ENCODE data around the gene PPP1R9B.

The PPP1R9B gene

DNA sequence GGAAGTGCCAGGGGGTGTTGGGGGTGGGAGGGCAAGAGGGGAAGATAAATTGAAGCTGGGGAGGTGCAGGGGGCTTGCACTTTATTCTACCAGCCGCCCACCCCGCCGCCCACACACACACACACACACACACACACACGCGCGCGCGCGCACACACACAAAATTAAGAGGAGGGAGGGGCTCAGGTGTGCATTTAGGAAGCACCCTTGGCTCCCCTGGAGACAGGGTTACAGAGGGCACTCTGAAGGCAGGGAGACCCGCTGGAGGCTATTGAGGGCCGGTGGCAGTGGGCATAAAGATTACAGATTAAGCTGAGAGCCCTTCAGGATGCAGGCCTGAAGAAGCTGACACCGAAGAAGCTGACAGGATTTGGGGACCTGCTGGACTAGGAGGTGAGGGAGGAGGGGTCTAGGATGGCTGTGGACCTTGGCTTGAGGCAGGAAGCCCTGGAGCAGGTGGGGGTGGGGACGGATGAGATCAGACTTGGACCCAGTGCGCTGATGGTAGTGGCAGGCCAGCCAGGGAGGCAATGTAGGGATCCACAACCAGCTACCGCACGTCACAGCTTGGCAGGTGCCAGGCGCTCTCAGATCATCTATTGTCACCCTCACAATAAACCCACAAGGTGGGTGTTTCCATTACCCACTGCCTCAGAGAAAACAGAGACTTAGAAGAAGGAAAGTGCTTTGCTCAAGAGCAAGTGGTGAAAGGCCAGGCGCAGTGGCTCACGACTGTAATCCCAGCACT is 19.7 kb downstream of the PPP1R9B start:
- DNase-seq (ENCODE audit: insufficient read length, low spot score): no peak
- FAIRE-seq: no peak

DNA sequence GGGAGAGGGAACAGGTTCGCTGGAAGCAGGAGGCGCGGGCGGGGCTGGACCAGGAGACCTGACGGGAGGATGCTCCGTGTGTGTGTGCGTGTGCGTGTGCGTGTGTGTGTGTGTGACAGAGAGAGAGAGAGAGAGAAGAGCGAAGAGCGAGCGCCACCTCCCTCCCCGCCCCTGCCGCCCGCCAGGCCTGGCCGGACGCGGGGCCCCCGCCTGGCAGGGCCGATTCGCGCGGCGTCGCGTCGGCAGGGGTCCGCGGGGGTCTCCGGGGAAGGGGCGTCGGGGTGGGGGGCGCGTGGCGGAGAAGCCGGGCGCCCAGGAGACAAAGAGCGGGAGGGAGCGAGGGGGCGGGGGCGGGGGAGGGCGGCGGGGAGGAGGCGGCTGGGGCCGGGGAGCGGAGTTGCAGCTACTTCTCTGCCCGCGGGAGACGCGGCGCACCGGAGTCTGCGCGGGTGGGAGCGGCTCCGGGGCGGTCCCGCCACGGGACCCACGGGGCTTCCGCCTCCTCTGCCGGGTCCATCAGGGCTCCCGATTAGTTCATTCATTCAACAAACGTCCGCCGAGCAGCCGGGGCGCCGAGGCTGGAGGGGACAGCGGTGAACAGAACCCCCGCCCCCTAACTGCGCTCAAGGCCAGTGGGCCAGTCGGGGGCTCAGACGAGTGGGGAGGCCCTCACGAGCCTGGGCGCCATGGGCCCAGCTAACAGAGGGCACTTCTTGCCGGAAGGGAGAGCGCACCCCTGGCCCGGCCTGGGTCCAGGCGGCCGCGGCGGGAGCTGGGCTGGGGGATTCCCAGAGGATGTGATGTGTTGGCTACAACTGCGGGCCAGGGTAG is 20.5 kb downstream of the PPP1R9B start, which contains the start of gene SAMD14:
Gene SAMD14 (minus strand): TSS at position 433 of the 831 bp plus-strand sequence. CDS start 5,201 bp downstream, outside the sequence.
- no peak for TF ChIP-seq POLR2A (IDR thresholded peaks at IDR 0.05; ENCODE audit: low read depth, low read length)
- FAIRE-seq (no peak), DNase-seq (ENCODE audit: insufficient read length, low spot score) (no peak)

More for the DNA sequence above, 19.7 kb downstream of the PPP1R9B start:
- no peak for TF ChIP-seq POLR2A (IDR thresholded peaks at IDR 0.05; ENCODE audit: low read depth, low read length)

DNA sequence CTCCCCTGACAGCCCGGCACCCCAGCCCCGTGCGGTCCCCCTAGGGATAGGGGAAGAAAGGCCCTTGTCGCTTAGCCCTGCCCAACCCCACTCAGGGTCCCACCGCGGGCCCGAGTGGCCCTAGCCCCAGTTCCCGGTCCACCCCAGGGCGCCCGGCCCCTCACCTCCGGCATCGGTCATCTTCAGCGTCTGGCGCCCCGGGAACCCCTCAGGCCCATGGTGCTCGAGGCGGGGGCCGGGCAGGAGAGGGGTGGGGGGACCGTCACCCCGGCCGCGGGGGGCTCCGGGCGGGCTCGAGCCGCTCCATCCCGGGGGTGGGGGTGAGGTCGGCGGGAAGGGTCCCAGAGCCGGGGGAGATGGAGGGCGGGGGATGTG is 21.1 kb downstream of the PPP1R9B start:
- FAIRE-seq (no peak), DNase-seq (ENCODE audit: insufficient read length, low spot score) (no peak)
- TF ChIP-seq POLR2A (IDR thresholded peaks at IDR 0.05; ENCODE audit: low read depth, low read length): no peak

DNA sequence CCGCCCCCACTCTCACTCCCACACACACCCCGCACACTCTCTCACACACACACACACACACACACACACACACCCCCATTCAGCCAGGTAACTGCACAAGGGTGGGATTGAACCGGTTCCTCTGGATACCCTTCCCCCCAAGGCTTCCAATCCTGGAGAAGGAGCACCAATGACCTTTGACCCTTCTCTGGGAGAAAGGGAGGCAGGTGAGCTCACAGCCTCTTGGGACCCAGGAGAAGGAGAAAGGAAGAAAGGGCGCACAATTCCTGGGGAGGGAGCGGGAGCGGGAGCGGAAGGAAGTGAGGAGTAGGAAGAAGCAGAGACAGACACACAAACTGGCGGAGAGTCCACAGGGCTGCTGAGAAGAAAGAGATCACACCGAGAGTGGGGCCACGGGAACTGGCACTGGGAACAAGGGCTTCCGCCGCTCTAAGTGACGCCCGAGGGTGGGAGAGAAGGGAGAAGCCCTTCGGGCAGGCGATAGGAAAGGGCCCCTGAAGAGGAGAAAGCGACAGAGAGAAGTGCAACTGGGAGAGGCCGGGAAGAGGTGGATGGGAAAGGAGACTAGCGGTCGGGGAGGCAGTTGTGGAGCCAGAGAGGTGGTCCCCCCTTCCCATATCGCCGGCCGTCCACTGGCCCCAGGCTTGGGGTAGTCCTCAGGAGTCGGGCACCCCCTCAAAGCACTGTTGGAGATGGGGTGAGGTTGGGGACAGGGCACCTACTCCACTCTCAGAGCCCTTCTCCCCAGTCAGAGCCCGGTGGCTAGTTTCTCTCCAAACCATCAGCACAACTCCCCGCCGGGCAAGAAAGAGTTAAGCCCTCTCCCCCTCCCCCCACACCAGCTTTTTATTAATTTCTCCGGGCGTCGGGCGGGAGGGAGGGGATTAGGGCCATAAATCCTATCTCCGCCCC is 21.8 kb downstream of the PPP1R9B start:
- FAIRE-seq (no peak), DNase-seq (ENCODE audit: insufficient read length, low spot score) (no peak)
- no peak for TF ChIP-seq POLR2A (IDR thresholded peaks at IDR 0.05; ENCODE audit: low read depth, low read length)

DNA sequence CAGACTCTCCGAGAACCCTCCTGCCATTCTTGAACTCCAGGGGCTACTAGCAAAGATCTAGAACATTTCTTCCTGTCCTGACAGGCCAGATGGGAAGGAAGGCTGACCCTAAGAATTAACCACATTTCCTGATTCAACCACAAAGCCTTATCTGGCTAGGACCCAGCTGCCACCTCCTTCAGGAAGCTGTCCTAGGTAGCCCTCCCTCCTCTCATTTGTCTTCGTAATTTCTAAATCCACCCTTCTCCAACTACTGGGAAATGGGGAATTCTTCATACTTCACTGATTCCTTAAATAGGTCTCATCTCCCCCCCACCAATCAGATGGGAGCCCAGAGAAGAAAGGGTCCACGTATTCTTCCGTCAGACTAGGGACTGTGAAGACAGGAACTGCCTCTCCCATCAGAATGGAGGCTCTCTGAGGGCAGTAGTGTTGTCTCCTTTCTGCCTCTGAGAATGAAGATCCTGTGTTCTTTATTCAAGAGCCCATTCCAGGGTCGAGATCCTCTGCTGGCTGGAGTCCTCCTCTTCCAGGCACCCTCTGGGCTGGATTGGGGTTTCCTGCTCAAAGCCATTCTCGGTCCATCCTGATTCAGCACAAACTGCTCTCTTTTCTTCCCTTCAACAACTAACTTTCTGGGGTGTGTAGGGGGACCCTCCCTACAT is 22.6 kb downstream of the PPP1R9B start:
- no peak for TF ChIP-seq POLR2A (IDR thresholded peaks at IDR 0.05; ENCODE audit: low read depth, low read length)
- FAIRE-seq: no peak
- no peak for DNase-seq (ENCODE audit: insufficient read length, low spot score)

DNA sequence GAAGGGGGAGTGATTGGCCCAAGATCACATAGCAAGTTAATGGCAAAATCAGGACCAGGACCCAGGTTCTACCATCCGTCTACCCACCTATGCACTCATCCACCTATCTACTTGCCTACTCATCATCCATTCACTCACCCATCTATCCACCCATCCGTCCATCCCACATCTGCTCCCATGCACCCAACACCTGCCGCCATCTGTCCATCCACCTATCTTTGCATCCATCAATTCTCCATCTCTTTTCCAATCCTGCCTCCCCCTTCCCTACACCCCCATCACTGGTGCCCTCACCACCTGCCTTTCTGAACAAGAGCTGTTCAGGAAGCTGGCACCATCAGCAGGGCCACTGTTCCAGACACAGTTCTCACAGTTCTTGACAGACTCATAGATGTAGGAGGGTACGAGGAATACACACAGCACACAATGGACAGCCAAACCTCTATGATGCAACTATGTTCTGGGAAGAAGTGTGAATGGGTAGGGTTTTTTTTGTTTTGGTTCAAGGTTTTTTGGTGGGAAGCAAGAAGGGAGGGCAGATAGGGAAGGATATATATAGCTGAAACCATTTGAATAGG is 25.0 kb downstream of the PPP1R9B start:
- no peak for FAIRE-seq
- TF ChIP-seq POLR2A (IDR thresholded peaks at IDR 0.05; ENCODE audit: low read depth, low read length): no peak
- DNase-seq (ENCODE audit: insufficient read length, low spot score): no peak

DNA sequence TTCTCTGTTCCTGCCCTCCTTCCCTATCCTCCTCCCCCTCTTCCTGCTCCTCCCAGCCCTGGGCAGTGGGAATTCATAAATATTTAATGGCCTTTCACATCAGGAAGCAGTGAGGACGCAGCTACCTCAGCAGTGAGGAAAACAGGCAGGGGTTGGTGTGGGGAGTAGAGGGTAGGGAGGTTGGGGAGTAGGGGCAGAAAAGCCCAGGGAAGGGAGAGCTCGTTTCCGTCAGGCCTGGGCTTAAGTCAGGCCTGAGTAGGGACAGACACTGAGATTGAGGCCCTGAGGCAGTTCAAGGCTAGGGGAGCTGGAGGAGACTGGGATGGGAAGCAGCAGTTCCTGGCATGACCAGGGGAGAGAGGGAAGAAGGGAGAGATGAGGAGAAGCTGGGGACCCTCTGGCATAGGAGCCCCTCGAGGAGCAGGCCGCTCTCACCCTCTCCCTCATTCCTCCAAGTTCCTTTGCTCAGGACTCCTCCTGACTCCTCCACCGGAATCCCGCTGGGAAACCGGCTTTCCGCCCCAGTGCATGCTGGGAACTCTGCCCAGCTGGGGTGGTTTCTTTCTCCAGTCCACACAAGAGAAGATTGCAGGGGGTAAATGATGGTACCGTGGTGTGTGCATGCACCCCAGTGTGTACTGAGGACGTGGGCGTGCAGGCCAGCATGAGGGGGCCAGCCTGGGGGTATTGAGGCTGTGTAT is 26.7 kb downstream of the PPP1R9B start:
- no peak for FAIRE-seq
- no peak for TF ChIP-seq POLR2A (IDR thresholded peaks at IDR 0.05; ENCODE audit: low read depth, low read length)
- no peak for DNase-seq (ENCODE audit: insufficient read length, low spot score)

DNA sequence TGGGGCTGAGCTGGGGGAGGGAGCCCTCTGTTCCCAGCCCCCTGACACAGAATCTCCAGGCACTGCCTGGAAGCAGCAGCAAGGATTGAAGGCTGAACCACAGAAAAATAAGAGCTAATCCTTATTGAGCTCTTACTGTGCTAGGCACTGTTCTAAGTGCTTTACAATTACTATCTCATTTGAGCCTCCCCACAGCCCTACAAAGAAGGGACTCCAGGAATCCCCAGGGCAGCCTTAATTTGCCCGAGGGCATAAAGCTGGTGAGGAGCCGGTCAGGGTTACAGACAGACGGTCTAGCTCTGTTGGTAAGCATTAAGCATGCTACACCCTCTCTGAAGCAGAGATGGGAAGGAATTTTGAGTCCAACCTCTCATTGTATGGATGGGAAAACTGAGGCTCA is 27.5 kb downstream of the PPP1R9B start:
- FAIRE-seq (no peak), DNase-seq (ENCODE audit: insufficient read length, low spot score) (no peak)
- TF ChIP-seq POLR2A (IDR thresholded peaks at IDR 0.05; ENCODE audit: low read depth, low read length): no peak

DNA sequence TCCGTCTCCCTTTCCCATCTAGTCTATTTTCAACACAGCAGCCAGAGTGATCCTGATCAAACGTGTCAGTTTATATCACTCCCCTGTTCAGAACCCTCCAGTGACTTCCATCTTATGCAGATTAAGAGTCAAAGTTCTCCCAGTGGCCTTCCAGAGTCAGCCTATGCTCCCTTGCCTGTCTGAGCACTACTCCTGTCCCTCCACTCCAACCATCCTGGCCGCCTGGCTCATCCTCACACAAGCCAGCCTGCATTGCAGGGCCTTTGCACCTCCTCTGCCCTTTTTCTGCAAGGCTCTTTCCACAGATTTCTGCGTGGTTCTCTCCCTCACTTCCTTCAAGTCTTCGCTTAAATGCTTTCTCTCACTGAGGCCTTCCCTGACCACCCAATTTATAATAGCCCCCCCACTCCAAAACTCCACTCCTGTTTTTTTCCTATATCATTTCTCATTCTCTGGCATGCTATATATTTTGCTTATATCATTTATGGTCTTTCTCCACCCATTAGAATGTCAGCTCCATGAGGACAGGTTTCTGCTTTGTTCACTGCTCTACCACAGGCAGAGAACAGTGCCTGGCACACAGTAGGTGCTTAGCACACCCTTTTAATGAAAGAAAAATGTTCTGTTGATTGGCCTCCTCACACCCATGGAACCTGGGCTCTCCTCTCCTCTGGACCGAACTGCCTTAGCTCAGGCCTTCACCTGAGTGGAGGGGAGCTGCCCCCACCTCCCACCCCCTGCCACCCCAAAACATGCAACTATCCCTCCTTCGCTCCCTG is 29.8 kb downstream of the PPP1R9B start:
- no peak for TF ChIP-seq POLR2A (IDR thresholded peaks at IDR 0.05; ENCODE audit: low read depth, low read length)
- DNase-seq (ENCODE audit: insufficient read length, low spot score) (no peak), FAIRE-seq (no peak)

DNA sequence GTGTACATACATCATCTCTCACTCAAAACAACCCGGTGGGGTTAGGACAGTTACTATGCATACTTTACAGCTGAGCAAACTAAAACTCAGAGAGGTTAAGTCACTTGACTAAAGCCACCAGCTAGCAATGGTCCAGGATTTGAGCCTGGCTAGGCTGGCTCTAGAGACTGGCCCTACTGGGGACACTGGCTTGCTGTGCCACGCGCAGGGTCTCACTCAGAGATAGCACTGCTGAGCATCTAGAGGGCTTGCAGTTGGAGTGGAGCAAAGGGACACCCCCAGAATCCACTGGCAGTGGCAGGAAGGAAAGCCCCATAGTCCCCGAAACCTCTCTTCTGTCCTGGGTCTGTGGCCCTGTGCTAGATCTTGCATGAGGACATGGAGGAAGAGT is 31.7 kb downstream of the PPP1R9B start:
- no peak for TF ChIP-seq POLR2A (IDR thresholded peaks at IDR 0.05; ENCODE audit: low read depth, low read length)
- DNase-seq (ENCODE audit: insufficient read length, low spot score) (no peak), FAIRE-seq (no peak)

DNA sequence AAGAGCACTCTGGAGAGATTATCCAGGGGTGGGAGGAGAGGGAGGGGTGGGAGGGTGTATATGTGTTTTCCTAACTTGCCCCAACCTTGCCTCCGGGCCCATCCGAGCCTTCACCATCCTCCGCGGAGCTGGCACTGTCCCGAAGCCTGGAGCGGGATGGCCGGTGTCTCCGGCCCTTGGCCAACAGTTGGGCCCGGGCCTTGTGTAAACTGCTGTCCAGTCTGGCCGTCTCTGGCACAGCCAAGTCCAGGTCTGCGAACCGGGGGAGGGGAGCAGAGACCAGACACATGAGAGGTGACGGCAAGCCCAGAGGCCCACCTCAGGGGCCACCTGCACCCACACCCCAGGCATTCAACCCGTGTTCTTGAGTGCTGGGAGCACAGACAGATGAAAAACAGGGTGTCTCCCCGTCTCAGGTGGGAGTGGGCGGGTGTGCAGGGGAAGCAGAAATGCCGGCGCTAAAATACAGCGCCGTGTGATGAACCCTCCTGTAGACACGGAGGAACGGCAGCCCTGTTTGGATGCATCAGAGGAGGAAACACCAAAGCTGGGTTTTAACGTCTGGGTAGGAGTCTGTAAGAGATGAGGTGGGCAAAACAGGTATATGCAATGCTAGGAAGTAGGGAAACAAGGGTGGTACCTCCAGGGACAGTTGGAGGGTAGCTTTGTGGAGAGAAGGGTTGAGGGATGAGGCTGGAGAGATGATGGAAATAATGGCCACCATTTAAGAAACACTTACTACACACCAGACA is 32.2 kb downstream of the PPP1R9B start:
- TF ChIP-seq POLR2A (IDR thresholded peaks at IDR 0.05; ENCODE audit: low read depth, low read length): no peak
- DNase-seq (ENCODE audit: insufficient read length, low spot score) (no peak), FAIRE-seq (no peak)

Measured in H54 (cell line).